Measurements from ENCODE around the gene BICRA.

GRCh38 chr19:47716270-47716937 lies 107.5 kb downstream of the BICRA start:
- TF ChIP-seq CTCF (IDR thresholded peaks at IDR 0.05; ENCODE audit: insufficient read depth, low read length, poor library complexity, severe bottlenecking) (no peak), EZH2phosphoT487 (conservative IDR thresholded peaks at IDR 0.05; ENCODE audit: low read length) (no peak)
